Measurements from ENCODE around the gene CAMP.
"Not testable (repeated sequence)": the region's sequence is repeated elsewhere in the genome, so short reads cannot be mapped to it uniquely, and the experiment has no call there.

DNA sequence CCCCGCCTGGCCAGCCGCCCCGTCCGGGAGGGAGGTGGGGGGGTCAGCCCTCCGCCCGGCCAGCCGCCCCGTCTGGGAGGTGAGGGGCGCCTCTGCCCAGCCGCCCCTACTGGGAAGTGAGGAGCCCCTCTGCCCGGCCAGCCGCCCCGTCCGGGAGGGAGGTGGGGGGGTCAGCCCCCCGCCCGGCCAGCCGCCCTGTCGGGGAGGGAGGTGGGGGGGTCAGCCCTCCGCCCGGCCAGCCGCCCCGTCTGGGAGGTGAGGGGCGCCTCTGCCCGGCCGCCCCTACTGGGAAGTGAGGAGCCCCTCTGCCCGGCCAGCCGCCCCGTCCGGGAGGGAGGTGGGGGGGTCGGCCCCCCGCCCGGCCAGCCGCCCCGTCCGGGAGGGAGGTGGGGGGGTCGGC, 11.5 kb upstream of the CAMP start:
- TF ChIP-seq, protein P1, sequence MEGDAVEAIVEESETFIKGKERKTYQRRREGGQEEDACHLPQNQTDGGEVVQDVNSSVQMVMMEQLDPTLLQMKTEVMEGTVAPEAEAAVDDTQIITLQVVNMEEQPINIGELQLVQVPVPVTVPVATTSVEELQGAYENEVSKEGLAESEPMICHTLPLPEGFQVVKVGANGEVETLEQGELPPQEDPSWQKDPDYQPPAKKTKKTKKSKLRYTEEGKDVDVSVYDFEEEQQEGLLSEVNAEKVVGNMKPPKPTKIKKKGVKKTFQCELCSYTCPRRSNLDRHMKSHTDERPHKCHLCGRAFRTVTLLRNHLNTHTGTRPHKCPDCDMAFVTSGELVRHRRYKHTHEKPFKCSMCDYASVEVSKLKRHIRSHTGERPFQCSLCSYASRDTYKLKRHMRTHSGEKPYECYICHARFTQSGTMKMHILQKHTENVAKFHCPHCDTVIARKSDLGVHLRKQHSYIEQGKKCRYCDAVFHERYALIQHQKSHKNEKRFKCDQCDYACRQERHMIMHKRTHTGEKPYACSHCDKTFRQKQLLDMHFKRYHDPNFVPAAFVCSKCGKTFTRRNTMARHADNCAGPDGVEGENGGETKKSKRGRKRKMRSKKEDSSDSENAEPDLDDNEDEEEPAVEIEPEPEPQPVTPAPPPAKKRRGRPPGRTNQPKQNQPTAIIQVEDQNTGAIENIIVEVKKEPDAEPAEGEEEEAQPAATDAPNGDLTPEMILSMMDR (IDR thresholded peaks at IDR 0.05): not testable (repeated sequence)
- TF ChIP-seq EP300, POLR2A (IDR thresholded peaks at IDR 0.05): not testable (repeated sequence)
